DND-41 (cell line): ENCODE results near the gene APH1B.

Source experiments
- EZH2 ChIP-seq: IDR thresholded peaks from 3 replicates; pipeline ENCODE4 v1.6.1; 2012; ENCODE audit warnings: borderline replicate concordance, low read depth, mild to moderate bottlenecking, moderate library complexity, low read length, inconsistent platforms; ENCODE audit not compliant: severe bottlenecking
- TF ChIP-seq, protein P1 (sequence below): IDR thresholded peaks from 2 replicates; pipeline ENCODE4 v1.5.1; 2012; ENCODE audit warnings: borderline replicate concordance, low read length, moderate library complexity, mild to moderate bottlenecking; ENCODE audit not compliant: poor library complexity, severe bottlenecking; ENCODE audit errors: extremely low read depth

DNA sequence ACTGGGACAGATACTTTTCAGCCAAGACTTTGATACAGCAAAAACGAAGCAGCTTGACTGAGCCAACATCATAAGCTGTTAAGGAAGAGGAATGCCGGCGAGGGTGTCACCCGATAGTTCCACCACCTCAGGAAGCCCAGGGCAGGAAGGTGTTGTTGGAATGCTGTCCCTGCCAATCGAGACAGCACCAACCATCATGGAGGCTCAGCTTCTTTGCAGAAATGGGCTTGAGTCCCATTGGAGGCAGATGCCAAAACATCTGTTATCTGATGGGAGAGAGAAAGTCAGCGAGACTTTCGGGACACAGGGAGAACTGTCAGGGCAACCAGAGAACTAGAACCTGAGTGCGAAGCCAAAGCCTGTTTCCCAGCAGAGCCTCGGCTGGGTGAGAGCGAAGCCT is 53.5 kb downstream of the APH1B start:
- TF ChIP-seq, protein P1, sequence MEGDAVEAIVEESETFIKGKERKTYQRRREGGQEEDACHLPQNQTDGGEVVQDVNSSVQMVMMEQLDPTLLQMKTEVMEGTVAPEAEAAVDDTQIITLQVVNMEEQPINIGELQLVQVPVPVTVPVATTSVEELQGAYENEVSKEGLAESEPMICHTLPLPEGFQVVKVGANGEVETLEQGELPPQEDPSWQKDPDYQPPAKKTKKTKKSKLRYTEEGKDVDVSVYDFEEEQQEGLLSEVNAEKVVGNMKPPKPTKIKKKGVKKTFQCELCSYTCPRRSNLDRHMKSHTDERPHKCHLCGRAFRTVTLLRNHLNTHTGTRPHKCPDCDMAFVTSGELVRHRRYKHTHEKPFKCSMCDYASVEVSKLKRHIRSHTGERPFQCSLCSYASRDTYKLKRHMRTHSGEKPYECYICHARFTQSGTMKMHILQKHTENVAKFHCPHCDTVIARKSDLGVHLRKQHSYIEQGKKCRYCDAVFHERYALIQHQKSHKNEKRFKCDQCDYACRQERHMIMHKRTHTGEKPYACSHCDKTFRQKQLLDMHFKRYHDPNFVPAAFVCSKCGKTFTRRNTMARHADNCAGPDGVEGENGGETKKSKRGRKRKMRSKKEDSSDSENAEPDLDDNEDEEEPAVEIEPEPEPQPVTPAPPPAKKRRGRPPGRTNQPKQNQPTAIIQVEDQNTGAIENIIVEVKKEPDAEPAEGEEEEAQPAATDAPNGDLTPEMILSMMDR, result no peak
- no peak for TF ChIP-seq EZH2
